ENCODE measurements around the gene ZBTB40.
A peak's percentile ranks its signal among the peaks of the same experiment; 100 is the strongest.

The ZBTB40 gene

GRCh38 chr1:22472596-22472995, 20.9 kb downstream of the ZBTB40 start:
- DNase-seq = peak; percentile 18

DNA sequence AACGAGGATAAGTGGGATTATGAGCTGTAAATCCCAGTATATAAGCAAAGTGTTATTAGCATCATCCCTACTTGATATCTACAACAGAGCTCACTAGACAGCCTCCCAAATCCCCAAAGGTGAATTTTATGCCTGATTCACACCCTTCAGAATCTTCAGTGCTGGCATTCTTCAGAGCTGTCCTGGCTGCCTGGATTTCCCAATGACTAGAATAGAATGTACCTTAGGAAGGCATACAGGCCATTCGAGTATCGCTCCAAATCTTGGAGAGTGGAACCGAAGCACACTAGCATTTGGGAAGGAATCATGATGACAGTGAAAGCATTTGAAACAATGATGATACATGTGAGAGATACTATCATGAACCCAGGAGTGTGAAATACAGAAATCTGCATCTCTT, 22.3 kb downstream of the ZBTB40 start:
- no peak for DNase-seq

GRCh38 chr1:22476566-22476965, 24.9 kb downstream of the ZBTB40 start:
- DNase-seq = no peak

DNA sequence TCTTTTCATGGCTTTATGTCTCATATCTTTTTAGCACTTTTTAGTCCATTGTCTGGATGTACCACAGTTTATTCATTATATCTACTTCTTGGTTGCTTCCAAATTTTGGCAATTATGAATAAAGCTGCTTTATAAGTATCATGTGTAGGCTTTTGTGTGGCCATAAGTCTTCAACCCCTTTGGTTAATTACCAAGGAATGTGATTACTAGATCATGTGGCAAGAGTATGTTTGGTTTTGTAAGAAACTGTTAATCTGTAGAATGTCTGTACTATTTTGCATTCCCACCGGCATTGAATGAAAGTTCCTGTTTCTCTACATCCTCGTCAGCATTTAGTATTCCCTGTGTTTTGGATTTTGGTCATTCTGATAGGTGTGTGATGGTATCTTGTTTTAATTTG, 31.5 kb downstream of the ZBTB40 start:
- DNase-seq = no peak

DNA sequence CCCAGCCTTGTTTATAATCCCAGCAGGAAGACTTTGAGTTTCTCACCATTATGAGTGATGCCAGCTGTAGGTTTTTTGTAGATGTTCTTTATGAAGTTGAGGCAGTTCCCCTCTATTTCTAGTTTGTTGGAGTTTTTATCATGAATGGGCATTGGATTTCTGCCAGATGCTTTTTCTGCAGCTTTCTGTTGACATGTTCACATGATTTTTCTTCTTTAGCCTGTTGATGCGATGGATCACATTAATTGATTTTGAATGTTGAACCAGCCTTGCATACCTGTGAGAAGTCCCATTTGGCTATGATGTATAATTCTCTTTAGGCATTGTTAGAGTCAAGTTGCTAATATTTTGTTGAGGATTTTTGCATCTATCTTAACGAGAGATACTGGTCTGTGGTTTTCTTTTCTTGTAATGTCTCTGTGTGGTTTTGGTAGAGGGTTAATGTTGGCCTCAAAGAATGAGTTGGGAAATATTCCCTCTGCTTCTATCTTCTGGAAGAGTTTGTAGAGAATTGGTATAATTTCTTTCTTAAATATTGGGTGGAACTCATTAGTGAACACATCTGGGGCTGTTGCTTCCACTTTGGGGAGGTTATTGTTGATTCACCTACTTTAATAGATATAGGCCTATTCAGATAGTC, 33.2 kb downstream of the ZBTB40 start:
- no peak for DNase-seq

DNA sequence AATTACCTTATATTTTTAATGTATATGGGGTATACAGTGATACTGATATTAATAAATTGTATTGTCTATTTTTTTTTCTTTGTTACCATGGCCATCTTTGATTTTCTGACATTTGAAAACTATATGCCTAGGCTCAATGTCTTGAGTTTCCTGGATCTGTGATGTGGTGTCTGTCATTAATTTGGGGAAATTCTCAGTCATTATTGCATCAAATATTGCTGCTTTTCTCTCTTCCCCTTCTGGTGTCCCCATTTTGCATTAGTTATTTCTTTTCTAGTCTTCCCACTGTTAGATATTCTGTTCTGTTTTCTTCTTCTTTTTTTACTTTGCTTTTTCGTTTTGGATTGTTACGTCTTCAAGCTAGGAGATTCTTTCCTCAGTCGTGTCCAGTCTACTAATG, 33.8 kb downstream of the ZBTB40 start:
- no peak for DNase-seq

DNA sequence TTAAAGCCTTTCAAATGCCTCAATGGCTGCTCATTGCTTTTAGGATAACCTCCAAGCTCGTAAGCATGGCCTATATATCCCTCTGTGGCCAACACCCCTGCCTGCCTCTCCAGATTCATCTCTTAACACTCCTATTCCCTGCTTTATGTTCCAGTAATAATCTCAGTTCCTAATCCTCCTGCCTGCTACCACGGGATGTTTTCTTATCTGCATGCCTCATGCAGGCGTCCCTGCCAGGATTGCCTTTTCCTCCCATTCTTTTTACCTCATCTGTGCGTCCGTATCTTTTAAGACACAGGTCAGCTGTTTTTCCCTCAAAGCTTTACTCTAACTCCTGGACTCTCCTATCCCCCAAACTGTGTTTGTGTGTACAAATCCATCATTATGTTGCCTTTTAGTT, 36.1 kb downstream of the ZBTB40 start:
- DNase-seq = no peak

- no peak for DNase-seq
These were observed 36.7 kb downstream of the ZBTB40 start for GRCh38 chr1:22488319-22488718.

DNA sequence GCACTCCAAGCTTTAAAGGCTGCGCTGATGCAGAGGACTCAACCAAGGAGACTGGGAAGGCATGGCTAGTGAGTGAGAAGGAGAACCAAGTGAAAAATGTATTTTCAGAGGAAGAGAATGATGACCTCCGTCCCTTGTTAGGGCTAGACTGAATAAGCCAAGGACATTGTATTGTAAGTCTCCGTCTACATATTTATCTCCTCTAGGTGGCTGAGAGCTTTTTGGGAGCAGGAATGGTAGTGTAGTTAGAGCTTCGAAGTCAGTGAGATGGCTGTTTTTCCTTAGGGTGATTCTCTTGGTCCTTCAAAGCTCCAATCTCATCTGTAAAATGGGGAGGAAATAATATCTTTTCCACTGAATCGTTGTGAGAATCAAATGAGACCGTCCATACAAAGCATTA, 37.6 kb downstream of the ZBTB40 start:
- DNase-seq = no peak

DNA sequence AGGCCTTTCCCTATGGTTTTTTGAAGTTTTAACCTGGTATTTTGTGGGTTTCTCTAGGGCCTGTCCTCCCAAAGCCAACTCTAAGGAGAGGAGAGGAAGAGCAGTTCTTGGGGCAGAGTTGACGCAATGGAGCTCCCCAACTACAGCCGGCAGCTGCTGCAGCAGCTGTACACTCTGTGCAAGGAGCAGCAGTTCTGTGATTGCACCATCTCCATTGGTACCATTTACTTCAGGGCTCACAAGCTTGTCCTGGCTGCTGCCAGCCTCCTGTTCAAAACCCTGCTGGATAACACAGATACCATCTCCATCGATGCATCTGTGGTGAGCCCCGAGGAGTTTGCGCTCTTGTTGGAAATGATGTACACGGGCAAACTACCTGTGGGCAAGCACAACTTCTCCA, 38.2 kb downstream of the ZBTB40 start:
- no peak for DNase-seq

GRCh38 chr1:22490309-22490708, 38.7 kb downstream of the ZBTB40 start:
- DNase-seq = peak; percentile 15

DNA sequence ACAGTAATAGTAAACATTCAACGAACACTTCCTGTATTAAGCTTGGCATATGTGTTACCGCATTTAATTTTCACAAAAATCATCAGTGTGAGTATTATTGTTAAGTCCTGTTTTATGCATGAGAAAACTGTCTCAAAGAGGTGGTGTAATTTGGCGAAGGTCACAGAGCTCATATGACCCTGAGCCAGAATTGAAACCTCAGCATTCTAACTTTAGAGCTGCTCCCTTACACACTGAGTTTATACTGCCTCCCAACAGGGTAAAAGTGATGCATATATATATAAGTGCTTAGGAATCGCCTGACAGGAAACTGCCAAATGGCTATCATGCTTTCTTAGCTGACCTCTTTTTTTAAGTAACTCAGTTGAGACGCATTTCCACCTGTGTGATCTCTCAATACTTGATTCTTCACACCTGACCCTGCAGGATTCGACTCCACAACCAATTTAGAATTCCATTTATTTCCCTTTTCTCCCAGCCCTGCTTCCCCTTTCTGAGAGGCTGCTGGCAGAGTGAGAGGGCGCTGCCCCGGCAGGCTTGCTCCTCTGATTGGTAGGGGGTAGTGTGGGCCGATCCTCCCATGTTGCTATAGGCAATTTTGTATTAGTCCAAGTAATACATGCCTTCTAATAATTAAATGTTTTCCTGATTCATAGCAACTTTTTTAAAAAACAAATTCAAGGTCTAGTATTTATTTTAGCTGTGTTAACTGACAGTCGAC, 40.5 kb downstream of the ZBTB40 start:
- DNase-seq = no peak

GRCh38 chr1:22494144-22494543, 42.5 kb downstream of the ZBTB40 start:
- no peak for DNase-seq

DNA sequence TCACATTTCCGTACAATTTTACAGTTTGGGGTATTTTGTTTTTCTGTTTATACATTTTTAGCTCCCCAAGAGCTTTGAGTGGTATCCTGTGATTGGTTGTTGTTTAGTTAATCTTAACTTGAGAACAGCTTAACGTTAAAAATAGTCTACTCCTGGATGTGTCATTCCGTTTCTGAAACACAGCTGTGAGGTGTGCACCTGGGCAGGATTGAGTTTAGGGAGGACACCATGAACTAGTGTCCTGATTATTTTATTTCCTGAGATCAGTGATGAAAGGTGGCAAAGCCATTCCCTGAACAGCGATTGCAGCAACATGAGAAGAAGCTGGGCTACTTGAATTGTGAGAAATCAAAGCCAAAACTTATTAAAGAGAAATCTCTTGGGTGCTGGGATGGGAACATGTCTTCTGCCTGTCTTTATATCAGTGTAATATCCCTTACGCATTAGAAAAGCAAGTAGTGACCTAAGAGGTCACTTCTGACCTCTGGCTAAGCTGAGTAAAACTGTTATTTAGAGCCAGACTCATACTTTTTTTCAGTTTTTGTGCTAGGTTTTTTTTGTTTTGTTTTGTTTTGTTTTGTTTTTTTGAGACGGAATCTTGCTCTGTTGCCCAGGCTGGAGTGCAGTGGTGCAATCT, 43.4 kb downstream of the ZBTB40 start:
- no peak for DNase-seq

- no peak for DNase-seq
These were observed 45.0 kb downstream of the ZBTB40 start for GRCh38 chr1:22496536-22497160.

DNA sequence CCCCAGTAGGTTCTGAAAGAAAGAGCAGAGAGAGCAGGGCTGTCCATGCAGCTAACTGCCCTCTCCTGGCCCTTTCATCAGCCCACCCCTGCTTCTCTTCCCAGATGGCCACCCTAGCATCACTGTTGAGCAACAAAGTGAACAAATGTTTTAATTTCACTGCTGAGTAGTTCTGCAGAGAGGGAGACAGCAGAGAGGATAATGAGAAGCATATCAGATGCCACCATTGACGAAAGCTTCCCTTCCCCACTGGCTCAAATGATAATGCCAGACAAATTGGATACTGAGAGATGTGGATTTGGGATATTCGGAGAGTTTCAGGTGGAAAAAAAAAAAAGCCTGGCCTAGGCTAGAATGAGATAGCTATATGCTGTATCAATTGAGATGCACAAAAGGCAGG, 46.8 kb downstream of the ZBTB40 start:
- no peak for DNase-seq

- DNase-seq = no peak
These were observed 48.4 kb downstream of the ZBTB40 start for GRCh38 chr1:22500058-22500457.

DNA sequence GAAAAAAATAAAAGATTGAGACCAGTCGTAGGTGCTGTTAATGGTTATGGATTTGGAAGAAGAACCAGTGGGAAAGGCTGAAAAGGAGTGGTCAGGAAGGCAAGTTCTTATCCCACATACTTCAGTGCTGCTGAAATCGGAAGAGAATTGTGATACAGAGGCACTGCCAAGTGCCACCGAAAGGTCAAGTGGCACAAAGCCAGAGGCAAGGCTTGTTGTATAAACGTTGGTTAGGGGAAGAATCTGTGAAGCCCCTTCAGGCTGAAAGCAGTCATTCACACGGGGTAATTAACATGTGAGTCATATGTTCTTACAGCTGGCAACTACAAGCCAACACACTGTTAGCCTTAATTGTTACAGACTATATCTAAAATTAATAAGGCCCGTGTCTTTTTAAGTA, 48.8 kb downstream of the ZBTB40 start:
- peak; percentile 59 for DNase-seq

- DNase-seq = no peak
These were observed 50.6 kb downstream of the ZBTB40 start for GRCh38 chr1:22502202-22502601.

DNA sequence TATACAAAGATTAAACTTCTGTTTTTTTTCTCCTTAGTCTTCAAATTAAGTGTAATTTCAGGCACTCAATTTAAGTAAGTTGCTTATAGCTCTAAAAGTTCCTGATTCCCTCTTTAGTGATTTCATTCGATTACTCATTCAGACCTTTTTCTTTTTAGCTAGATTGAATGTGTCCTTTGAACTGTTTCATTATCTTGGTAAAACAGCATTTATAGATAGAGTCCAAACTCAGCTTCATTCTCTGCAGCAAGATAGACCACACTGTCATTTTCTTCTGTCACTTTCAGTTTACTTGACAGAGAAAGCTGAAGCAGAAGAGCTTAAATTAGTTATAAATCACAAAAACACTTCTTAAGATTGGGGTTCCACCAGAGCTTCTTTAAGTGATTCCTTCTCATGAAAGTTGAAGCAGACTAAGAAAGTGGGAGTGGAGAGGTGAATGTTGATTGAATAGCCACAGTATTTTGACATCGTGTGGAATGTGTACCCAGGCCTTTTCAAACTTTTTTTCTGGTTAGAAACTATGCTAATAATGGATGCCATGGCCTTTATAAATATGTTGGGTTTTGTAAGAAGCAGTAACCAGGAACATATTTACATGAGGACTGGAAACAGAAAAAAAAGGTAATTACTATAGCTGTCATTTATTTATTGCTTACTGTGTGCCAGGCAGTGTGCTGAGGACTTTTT, 52.2 kb downstream of the ZBTB40 start:
- peak; percentile 64 for DNase-seq

- DNase-seq = no peak
These were observed 54.6 kb downstream of the ZBTB40 start for GRCh38 chr1:22506130-22506692.

DNA sequence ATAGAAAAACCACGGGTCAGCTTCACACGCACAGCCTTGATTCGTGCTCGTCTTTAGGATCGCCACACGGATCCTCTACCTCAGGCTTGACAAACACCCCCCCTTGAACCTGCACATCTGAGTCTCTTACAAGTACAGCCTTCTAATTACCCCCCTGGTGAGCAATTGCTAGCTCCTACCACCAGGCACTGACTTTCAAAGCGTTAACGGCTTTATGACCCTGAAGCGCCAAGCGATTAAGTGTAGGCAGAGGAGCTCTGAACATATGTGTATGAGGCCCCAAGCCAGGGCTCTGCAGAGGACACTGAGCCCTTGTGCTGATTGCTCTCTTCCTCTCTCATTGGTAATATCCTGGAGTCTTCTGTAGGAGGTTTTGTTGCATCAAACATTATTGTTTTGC, 55.9 kb downstream of the ZBTB40 start:
- no peak for DNase-seq

GRCh38 chr1:22508329-22508728, 56.7 kb downstream of the ZBTB40 start:
- no peak for DNase-seq
